AG10803 (cell line): Measurements from ENCODE around the gene SLC4A5.

ENCODE experiments used
- DNase-seq: peaks from one replicate; pipeline ENCODE4 v3.0.0; 2010; ENCODE audit warnings: low read depth
- H3K4me3 ChIP-seq: 2 replicates; pipeline ENCODE4 v1.5.1; 2011; ENCODE audit warnings: mild to moderate bottlenecking, low read length, control low read depth
- CTCF ChIP-seq: conservative IDR thresholded peaks from 2 replicates; pipeline ENCODE4 v1.5.1; 2011; ENCODE audit warnings: mild to moderate bottlenecking, low read length, control low read depth, inconsistent platforms

Gene SLC4A5

GRCh38 chr2:74367789-74368188 is 24.6 kb upstream of the SLC4A5 start:
- no peak for DNase-seq
- H3K4me3 ChIP-seq = no peak overlapping the region
- no peak for TF ChIP-seq CTCF

GRCh38 chr2:74366036-74366435 is 22.8 kb upstream of the SLC4A5 start:
- no peak overlapping the region for H3K4me3 ChIP-seq
- DNase-seq = no peak
- no peak for TF ChIP-seq CTCF

- no peak overlapping the region for H3K4me3 ChIP-seq
- TF ChIP-seq CTCF = no peak
These were observed 21.6 kb upstream of the SLC4A5 start for GRCh38 chr2:74364533-74365505.

GRCh38 chr2:74361327-74361726 is 18.1 kb upstream of the SLC4A5 start:
- DNase-seq = no peak
- no peak overlapping the region for H3K4me3 ChIP-seq
- no peak for TF ChIP-seq CTCF

More at GRCh38 chr2:74364533-74365505, 21.6 kb upstream of the SLC4A5 start:
- no peak for DNase-seq

GRCh38 chr2:74357627-74358026 is 14.4 kb upstream of the SLC4A5 start:
- no peak overlapping the region for H3K4me3 ChIP-seq
- DNase-seq = peak; percentile 11
- no peak for TF ChIP-seq CTCF

- no peak for TF ChIP-seq CTCF
- no peak overlapping the region for H3K4me3 ChIP-seq
- DNase-seq = no peak
These were observed 6.7 kb upstream of the SLC4A5 start for GRCh38 chr2:74349889-74350288.

GRCh38 chr2:74347742-74348141 is 4.5 kb upstream of the SLC4A5 start:
- H3K4me3 ChIP-seq = no peak overlapping the region
- no peak for TF ChIP-seq CTCF
- DNase-seq = no peak
